Measurements from ENCODE around the gene COL8A1.

The COL8A1 gene

DNA sequence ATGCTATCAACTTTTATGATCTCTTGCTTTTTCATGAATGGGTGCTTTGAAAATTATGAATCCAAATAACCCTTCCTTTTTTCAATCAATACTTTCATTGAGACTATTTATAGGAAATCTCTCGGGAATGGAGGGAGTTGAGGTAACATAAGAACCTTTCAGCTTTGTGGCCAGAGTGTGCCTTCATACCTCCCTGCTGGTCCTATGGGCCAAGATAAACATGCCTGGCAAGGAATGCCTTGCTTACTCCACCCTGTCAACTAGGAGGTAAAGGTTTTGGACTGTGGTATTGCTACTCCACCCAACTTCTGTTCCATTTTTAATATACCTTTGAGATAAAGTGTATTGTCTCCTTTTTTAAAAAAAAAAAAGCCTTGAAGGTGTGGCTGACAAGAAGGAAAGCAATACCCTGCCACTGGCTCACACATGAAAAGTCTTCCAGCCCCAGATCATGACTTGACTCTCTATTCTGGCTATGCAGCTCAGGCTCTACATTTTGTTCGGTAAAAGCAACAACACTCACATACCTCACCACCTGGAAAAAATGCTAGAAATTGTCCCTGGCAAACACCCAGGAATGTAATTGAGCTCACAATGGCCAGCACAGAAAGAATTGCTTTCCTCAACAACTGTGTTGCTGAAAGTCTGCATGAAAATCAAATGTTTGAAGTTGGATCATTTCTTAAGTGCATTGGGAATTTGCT, 35.8 kb downstream of the COL8A1 start:
- no peak for DNase-seq (ENCODE audit: low read depth)

GRCh38 chr3:99678023-99678422, 39.6 kb downstream of the COL8A1 start:
- DNase-seq (ENCODE audit: low read depth) = no peak

- no peak for DNase-seq (ENCODE audit: low read depth)
These were observed 40.5 kb downstream of the COL8A1 start for GRCh38 chr3:99678896-99679295.

GRCh38 chr3:99681512-99681911, 43.1 kb downstream of the COL8A1 start:
- no peak for DNase-seq (ENCODE audit: low read depth)

DNA sequence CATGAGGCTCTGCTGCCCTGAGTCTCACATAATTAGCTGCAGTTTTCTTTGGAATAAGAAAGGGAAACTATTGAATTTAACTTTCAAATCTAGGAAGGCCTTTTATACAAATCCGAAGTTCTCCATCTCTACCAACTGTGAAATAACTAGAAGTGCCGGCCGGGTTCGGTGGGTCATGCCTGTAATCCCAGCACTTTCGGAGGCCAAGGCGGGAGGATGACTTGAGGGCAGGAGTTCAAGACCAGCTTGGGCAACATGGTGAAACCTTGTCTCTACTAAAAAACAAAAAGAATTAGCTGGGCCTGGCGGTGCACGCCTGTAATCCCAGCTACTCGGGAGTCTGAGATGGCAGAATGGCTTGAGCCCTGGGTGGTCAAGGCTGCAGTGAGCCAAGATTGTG, 43.6 kb downstream of the COL8A1 start:
- DNase-seq (ENCODE audit: low read depth) = no peak

- no peak for DNase-seq (ENCODE audit: low read depth)
These were observed 45.1 kb downstream of the COL8A1 start for GRCh38 chr3:99683465-99683864.

GRCh38 chr3:99683876-99684275, 45.5 kb downstream of the COL8A1 start:
- no peak for DNase-seq (ENCODE audit: low read depth)

- no peak for DNase-seq (ENCODE audit: low read depth)
These were observed 46.2 kb downstream of the COL8A1 start for GRCh38 chr3:99684644-99685043.

DNA sequence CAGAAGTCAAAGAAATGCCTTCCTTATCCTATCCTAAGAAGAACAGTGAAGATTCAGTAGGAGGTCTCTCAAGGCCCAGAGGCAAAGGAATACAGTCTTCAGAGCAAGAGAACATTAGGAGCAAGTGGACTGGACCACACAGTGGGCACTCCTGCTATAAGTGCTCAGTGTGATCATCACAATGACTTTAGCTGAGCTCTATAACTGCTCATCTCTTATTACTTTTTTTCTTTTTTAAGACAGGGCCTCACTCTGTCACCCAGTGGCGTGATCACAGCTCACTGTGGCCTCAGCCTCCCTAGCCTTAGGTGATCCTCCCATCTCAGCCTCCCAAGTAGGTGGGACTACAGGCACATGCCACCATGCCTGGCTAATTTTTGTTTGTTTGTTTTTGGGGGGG, 48.1 kb downstream of the COL8A1 start:
- DNase-seq (ENCODE audit: low read depth) = no peak

DNA sequence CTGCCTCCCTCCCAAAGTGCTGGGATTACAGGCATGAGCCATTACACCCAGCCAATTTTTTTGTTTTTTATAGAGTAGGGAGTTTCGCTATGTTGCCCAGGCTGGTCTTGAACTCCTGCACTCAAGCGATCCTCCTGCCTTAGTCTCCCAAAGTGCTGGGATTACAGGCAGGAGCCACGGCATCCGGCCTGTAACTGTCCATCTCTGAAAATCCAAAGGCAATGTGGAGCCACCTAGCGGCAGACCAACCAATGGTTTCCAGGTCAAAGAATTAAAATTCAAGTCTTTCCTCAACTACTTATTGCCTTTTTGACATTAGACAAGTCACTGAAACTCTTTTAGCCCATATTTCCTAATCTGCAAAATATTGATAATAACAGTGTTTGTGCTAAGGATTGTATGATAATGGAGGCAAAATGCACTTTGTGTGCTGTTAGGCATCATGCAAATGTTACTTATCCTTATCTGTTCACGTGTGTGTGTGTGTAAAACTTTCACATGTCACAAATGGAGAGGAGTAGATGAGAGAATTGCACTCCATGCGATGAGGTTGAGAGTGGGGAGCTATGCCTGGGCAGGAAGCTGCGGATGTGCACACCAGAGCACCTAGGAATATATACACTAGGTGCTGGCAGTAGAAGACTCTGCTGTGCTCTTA, 48.7 kb downstream of the COL8A1 start:
- DNase-seq (ENCODE audit: low read depth) = no peak

- no peak for DNase-seq (ENCODE audit: low read depth)
These were observed 52.5 kb downstream of the COL8A1 start for GRCh38 chr3:99690761-99691369.

DNA sequence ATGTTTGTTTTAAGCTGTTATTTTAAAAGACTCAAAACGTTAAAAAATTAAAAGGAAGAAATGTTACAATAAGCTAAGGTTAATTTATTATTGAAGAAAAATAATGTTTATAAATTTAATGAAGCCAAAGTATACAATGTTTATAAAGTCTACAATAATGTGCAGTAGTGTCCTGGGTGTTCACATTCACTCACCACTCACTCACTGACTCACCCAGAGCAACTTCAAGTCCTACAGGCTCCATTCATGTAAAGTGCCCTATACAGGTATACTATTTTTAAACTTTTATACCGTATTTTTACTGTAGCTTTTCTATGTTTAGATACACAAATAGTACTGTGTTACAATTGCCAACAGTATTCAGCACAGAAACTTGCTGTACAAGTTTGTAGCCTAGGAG, 55.2 kb downstream of the COL8A1 start:
- DNase-seq (ENCODE audit: low read depth) = no peak

GRCh38 chr3:99696497-99696896, 58.1 kb downstream of the COL8A1 start:
- DNase-seq (ENCODE audit: low read depth) = no peak

- DNase-seq (ENCODE audit: low read depth) = no peak
These were observed 58.9 kb downstream of the COL8A1 start for GRCh38 chr3:99697250-99697649.

- DNase-seq (ENCODE audit: low read depth) = no peak
These were observed 60.5 kb downstream of the COL8A1 start for GRCh38 chr3:99698932-99699331.

GRCh38 chr3:99699841-99700240, 61.4 kb downstream of the COL8A1 start:
- no peak for DNase-seq (ENCODE audit: low read depth)

DNA sequence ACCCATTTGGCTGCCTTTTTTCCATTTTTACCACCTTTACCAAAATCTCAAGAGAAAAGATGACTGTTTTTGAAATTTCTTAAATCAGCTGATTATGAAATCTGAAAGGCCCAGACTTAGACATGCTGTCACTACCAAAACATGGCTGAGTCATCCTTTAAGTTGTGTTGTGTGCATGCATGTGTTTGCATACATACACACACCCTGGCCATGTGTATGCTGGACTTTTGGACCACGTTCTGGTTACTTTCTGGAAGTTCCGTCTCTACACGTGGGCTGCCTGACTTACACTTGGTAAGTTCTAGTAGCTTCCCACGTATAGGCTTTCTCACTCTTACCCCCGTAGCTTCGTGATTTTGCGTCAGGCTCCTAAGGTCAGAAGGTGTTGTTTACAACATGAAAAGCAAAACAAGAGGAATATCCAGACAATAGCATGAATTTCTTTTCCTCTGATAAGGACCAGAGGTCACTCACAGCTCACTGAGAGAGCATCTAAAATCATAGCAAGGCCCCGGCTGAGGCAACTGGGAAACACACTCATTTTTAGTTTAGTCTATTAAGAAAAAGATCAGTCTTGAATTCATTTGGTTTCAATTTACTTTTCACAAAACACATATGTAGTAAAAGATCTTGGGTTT, 62.4 kb downstream of the COL8A1 start:
- no peak for DNase-seq (ENCODE audit: low read depth)

GRCh38 chr3:99702953-99703943, 64.9 kb downstream of the COL8A1 start:
- no peak for DNase-seq (ENCODE audit: low read depth)

DNA sequence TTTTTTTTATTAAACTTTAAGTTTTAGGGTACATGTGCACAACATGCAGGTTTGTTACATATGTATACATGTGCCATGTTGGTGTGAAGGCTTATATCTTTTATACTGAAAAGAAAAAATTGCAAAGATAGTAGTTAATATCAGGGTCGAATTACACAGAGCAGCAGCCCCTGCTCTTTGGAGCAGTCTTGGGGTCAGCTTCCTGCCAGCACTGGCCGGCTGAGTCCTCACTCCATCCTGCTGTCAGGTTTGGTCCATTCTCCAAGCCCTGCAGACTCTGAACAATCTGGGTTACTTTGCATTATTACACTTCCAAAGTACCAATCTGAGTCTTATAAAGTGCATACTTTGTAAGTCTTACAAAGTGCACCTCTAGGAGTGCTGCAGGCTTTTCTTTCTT, 66.0 kb downstream of the COL8A1 start:
- DNase-seq (ENCODE audit: low read depth) = no peak

- no peak for DNase-seq (ENCODE audit: low read depth)
These were observed 68.0 kb downstream of the COL8A1 start for GRCh38 chr3:99706410-99706809.

GRCh38 chr3:99708207-99708745, 69.9 kb downstream of the COL8A1 start:
- no peak for DNase-seq (ENCODE audit: low read depth)

GRCh38 chr3:99709686-99710085, 71.3 kb downstream of the COL8A1 start:
- no peak for DNase-seq (ENCODE audit: low read depth)
